ENCODE data around the gene FAM107B.
A peak's percentile ranks its signal among the peaks of the same experiment; 100 is the strongest.
"Not testable (repeated sequence)": the region's sequence is repeated elsewhere in the genome, so short reads cannot be mapped to it uniquely, and the experiment has no call there.

The FAM107B gene

DNA sequence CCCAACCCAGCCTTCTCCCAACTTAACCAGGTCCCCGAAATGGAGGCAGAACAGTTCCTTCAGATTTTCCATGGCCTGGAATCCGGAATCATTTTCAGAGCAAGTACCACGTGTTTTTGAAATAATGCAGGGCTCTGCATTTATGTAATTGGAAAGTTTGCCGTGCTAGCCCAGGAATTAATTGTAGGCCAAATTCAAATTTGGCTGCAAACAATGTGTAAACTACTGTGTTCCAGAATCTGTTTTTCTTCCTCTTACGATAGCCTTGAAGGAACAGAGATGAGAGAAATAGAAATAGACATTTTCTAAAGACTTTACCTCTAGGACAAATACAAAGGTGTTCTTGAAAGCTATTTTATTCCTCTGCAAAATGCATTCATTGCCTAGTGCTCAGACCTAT, 77.4 kb downstream of the FAM107B start:
- Histone ChIP-seq H3K4me1 (ENCODE audit: control insufficient read depth in 1 of 2, insufficient read depth in 2 of 2, low read length in 2 of 2) (peaks cover 3 to 6% of the 10 kb centered on the region in 2 donors), H3K27ac (ENCODE audit: low read depth, low read length) (no peak overlapping the region), H3K4me3 (ENCODE audit: low read depth in 1 of 2, low read length in 2 of 2) (no peak overlapping the region), H3K9me3 (ENCODE audit: control insufficient read depth in 1 of 2, low read length in 2 of 2) (no peaks in the 10 kb centered on the region), H3K27me3 (ENCODE audit: control insufficient read depth in 1 of 2, insufficient read depth in 2 of 2, low read length in 2 of 2) (no peaks in the 10 kb centered on the region), H3K9ac (ENCODE audit: low read depth in 1 of 2, low read length in 2 of 2) (no peak overlapping the region), H3K36me3 (ENCODE audit: control insufficient read depth in 1 of 2, insufficient read depth in 2 of 2, low read length in 2 of 2) (no peaks in the 10 kb centered on the region)

DNA sequence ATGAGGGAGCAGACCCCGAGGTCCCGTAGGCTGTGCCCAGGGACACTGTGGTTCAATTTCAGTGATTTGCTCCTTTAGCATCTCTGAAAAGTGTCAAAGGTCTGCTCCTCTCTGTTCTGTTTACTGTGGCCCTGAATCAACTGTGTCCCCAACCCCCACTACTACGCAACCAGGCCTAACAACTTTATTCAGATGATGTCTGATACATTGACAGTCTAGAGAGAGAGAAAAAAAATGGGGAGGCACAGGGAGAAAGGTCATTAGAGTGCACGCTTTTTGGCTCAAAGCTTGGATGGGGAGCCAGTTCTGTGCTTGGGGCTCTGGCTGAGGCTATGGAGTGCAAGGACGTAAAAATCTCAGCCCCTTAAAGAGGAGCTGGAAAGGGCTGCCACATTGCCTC, 77.9 kb downstream of the FAM107B start:
- peaks cover 7 to 11% of the 10 kb centered on the region in 2 donors for H3K4me1 ChIP-seq (ENCODE audit: control insufficient read depth in 1 of 2, insufficient read depth in 2 of 2, low read length in 2 of 2)
- no peak overlapping the region for H3K4me3 ChIP-seq (ENCODE audit: low read depth in 1 of 2, low read length in 2 of 2)
- no peaks in the 10 kb centered on the region for H3K9me3 ChIP-seq (ENCODE audit: control insufficient read depth in 1 of 2, low read length in 2 of 2)
- H3K27me3 ChIP-seq (ENCODE audit: control insufficient read depth in 1 of 2, insufficient read depth in 2 of 2, low read length in 2 of 2), result no peaks in the 10 kb centered on the region
- no peak overlapping the region for H3K27ac ChIP-seq (ENCODE audit: low read depth, low read length)
- H3K36me3 ChIP-seq (ENCODE audit: control insufficient read depth in 1 of 2, insufficient read depth in 2 of 2, low read length in 2 of 2), result no peaks in the 10 kb centered on the region
- H3K9ac ChIP-seq (ENCODE audit: low read depth in 1 of 2, low read length in 2 of 2), result no peak overlapping the region

- no peak overlapping the region for H3K4me3 ChIP-seq (ENCODE audit: low read depth in 1 of 2, low read length in 2 of 2)
- H3K27ac ChIP-seq (ENCODE audit: low read depth, low read length), result no peak overlapping the region
- peaks cover 11 to 13% of the 10 kb centered on the region in 2 donors for H3K4me1 ChIP-seq (ENCODE audit: control insufficient read depth in 1 of 2, insufficient read depth in 2 of 2, low read length in 2 of 2)
- H3K27me3 ChIP-seq (ENCODE audit: control insufficient read depth in 1 of 2, insufficient read depth in 2 of 2, low read length in 2 of 2), result no peaks in the 10 kb centered on the region
- H3K9me3 ChIP-seq (ENCODE audit: control insufficient read depth in 1 of 2, low read length in 2 of 2), result no peaks in the 10 kb centered on the region
- H3K9ac ChIP-seq (ENCODE audit: low read depth in 1 of 2, low read length in 2 of 2), result no peak overlapping the region
- no peaks in the 10 kb centered on the region for H3K36me3 ChIP-seq (ENCODE audit: control insufficient read depth in 1 of 2, insufficient read depth in 2 of 2, low read length in 2 of 2)
Measured at GRCh38 chr10:14695847-14696480, 78.7 kb downstream of the FAM107B start.

GRCh38 chr10:14693891-14694290, 80.8 kb downstream of the FAM107B start:
- H3K27ac ChIP-seq (ENCODE audit: low read depth, low read length), result no peak overlapping the region
- H3K27me3 ChIP-seq (ENCODE audit: control insufficient read depth in 1 of 2, insufficient read depth in 2 of 2, low read length in 2 of 2), result no peaks in the 10 kb centered on the region
- no peaks in the 10 kb centered on the region for H3K36me3 ChIP-seq (ENCODE audit: control insufficient read depth in 1 of 2, insufficient read depth in 2 of 2, low read length in 2 of 2)
- H3K9ac ChIP-seq (ENCODE audit: low read depth in 1 of 2, low read length in 2 of 2), result no peak overlapping the region
- no peak overlapping the region for H3K4me3 ChIP-seq (ENCODE audit: low read depth in 1 of 2, low read length in 2 of 2)
- no peaks in the 10 kb centered on the region for H3K9me3 ChIP-seq (ENCODE audit: control insufficient read depth in 1 of 2, low read length in 2 of 2)
- peaks cover 12 to 13% of the 10 kb centered on the region in 2 donors for H3K4me1 ChIP-seq (ENCODE audit: control insufficient read depth in 1 of 2, insufficient read depth in 2 of 2, low read length in 2 of 2)

GRCh38 chr10:14692344-14693076, 82.2 kb downstream of the FAM107B start:
- H3K27ac ChIP-seq (ENCODE audit: low read depth, low read length), result no peak overlapping the region
- H3K27me3 ChIP-seq (ENCODE audit: control insufficient read depth in 1 of 2, insufficient read depth in 2 of 2, low read length in 2 of 2), result no peaks in the 10 kb centered on the region
- H3K36me3 ChIP-seq (ENCODE audit: control insufficient read depth in 1 of 2, insufficient read depth in 2 of 2, low read length in 2 of 2), result no peaks in the 10 kb centered on the region
- H3K4me3 ChIP-seq (ENCODE audit: low read depth in 1 of 2, low read length in 2 of 2), result peak overlapping the region; percentile 7 to 8
- no peaks in the 10 kb centered on the region for H3K9me3 ChIP-seq (ENCODE audit: control insufficient read depth in 1 of 2, low read length in 2 of 2)
- no peak overlapping the region for H3K9ac ChIP-seq (ENCODE audit: low read depth in 1 of 2, low read length in 2 of 2)
- H3K4me1 ChIP-seq (ENCODE audit: control insufficient read depth in 1 of 2, insufficient read depth in 2 of 2, low read length in 2 of 2), result peaks cover 12 to 13% of the 10 kb centered on the region in 2 donors

- Histone ChIP-seq H3K27ac (ENCODE audit: low read depth, low read length) (no peak overlapping the region), H3K4me3 (ENCODE audit: low read depth in 1 of 2, low read length in 2 of 2) (no peak overlapping the region), H3K27me3 (ENCODE audit: control insufficient read depth in 1 of 2, insufficient read depth in 2 of 2, low read length in 2 of 2) (no peaks in the 10 kb centered on the region), H3K9me3 (ENCODE audit: control insufficient read depth in 1 of 2, low read length in 2 of 2) (no peaks in the 10 kb centered on the region), H3K4me1 (ENCODE audit: control insufficient read depth in 1 of 2, insufficient read depth in 2 of 2, low read length in 2 of 2) (peaks cover 12 to 13% of the 10 kb centered on the region in 2 donors), H3K9ac (ENCODE audit: low read depth in 1 of 2, low read length in 2 of 2) (no peak overlapping the region), H3K36me3 (ENCODE audit: control insufficient read depth in 1 of 2, insufficient read depth in 2 of 2, low read length in 2 of 2) (no peaks in the 10 kb centered on the region)
Measured at GRCh38 chr10:14691359-14691758, 83.3 kb downstream of the FAM107B start.

DNA sequence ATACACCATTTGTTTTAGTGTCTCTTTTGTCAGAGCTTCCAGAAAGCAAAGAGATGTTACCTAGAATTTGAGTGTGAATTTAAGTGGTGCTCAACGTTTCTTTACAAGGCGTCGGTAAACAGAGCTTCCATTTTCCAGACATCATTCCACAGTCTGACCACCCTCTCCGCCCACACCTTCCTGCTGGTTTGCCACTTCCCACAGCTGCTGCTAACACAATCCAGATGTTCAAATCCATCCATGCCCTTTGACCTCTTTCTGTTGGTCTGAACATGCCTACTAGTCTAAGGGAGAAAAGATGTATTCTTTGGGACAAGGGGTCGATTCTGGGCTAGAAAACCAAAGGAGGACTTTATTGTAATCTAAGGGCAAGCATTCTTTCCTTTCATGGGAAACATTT, 86.1 kb downstream of the FAM107B start:
- no peak overlapping the region for H3K27ac ChIP-seq (ENCODE audit: low read depth, low read length)

GRCh38 chr10:14688189-14688588, 86.5 kb downstream of the FAM107B start:
- not testable (repeated sequence) for H3K9me3 ChIP-seq (ENCODE audit: control insufficient read depth in 1 of 2, low read length in 2 of 2); H3K27me3 ChIP-seq (ENCODE audit: control insufficient read depth in 1 of 2, insufficient read depth in 2 of 2, low read length in 2 of 2); H3K9ac ChIP-seq (ENCODE audit: low read depth in 1 of 2, low read length in 2 of 2); H3K27ac ChIP-seq (ENCODE audit: low read depth, low read length); H3K4me3 ChIP-seq (ENCODE audit: low read depth in 1 of 2, low read length in 2 of 2); H3K36me3 ChIP-seq (ENCODE audit: control insufficient read depth in 1 of 2, insufficient read depth in 2 of 2, low read length in 2 of 2)
- peaks cover 12 to 13% of the 10 kb centered on the region in 2 donors for H3K4me1 ChIP-seq (ENCODE audit: control insufficient read depth in 1 of 2, insufficient read depth in 2 of 2, low read length in 2 of 2)

More for the DNA sequence above, 86.1 kb downstream of the FAM107B start:
- no peaks in the 10 kb centered on the region for H3K27me3 ChIP-seq (ENCODE audit: control insufficient read depth in 1 of 2, insufficient read depth in 2 of 2, low read length in 2 of 2)
- no peak overlapping the region for H3K4me3 ChIP-seq (ENCODE audit: low read depth in 1 of 2, low read length in 2 of 2)
- H3K4me1 ChIP-seq (ENCODE audit: control insufficient read depth in 1 of 2, insufficient read depth in 2 of 2, low read length in 2 of 2), result peaks cover 12 to 13% of the 10 kb centered on the region in 2 donors
- no peaks in the 10 kb centered on the region for H3K36me3 ChIP-seq (ENCODE audit: control insufficient read depth in 1 of 2, insufficient read depth in 2 of 2, low read length in 2 of 2)
- peaks cover 0 to 3% of the 10 kb centered on the region in 2 donors for H3K9me3 ChIP-seq (ENCODE audit: control insufficient read depth in 1 of 2, low read length in 2 of 2)
- H3K9ac ChIP-seq (ENCODE audit: low read depth in 1 of 2, low read length in 2 of 2), result no peak overlapping the region

DNA sequence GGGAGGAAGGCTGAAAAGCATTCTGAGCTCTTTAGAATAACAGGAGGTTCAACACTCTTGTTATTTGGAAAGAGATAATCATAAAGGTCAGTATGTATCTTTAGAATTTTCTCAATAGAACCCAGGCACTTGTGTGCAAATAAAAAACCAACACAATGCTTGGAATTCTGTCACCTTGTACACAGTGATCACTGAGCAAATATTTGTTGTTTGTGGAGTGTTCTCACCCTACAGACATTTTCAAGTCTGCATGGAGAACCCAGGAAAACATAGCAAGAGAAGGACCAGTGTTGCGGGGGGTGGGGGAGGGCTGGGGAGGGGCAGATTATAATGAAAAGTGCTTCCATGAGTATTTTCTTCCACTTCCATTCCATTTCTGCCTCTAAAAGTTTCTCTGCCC, 87.4 kb downstream of the FAM107B start:
- H3K27ac ChIP-seq (ENCODE audit: low read depth, low read length), result no peak overlapping the region
- H3K36me3 ChIP-seq (ENCODE audit: control insufficient read depth in 1 of 2, insufficient read depth in 2 of 2, low read length in 2 of 2), result no peaks in the 10 kb centered on the region
- H3K9me3 ChIP-seq (ENCODE audit: control insufficient read depth in 1 of 2, low read length in 2 of 2), result peaks cover 0 to 3% of the 10 kb centered on the region in 2 donors
- peaks cover 7 to 10% of the 10 kb centered on the region in 2 donors for H3K4me1 ChIP-seq (ENCODE audit: control insufficient read depth in 1 of 2, insufficient read depth in 2 of 2, low read length in 2 of 2)
- H3K9ac ChIP-seq (ENCODE audit: low read depth in 1 of 2, low read length in 2 of 2), result no peak overlapping the region
- no peaks in the 10 kb centered on the region for H3K27me3 ChIP-seq (ENCODE audit: control insufficient read depth in 1 of 2, insufficient read depth in 2 of 2, low read length in 2 of 2)
- H3K4me3 ChIP-seq (ENCODE audit: low read depth in 1 of 2, low read length in 2 of 2), result no peak overlapping the region

- no peak overlapping the region for H3K4me3 ChIP-seq (ENCODE audit: low read depth in 1 of 2, low read length in 2 of 2)
- no peak overlapping the region for H3K9ac ChIP-seq (ENCODE audit: low read depth in 1 of 2, low read length in 2 of 2)
- H3K27ac ChIP-seq (ENCODE audit: low read depth, low read length), result no peak overlapping the region
- H3K27me3 ChIP-seq (ENCODE audit: control insufficient read depth in 1 of 2, insufficient read depth in 2 of 2, low read length in 2 of 2), result no peaks in the 10 kb centered on the region
- H3K9me3 ChIP-seq (ENCODE audit: control insufficient read depth in 1 of 2, low read length in 2 of 2), result peaks cover 0 to 3% of the 10 kb centered on the region in 2 donors
- no peaks in the 10 kb centered on the region for H3K36me3 ChIP-seq (ENCODE audit: control insufficient read depth in 1 of 2, insufficient read depth in 2 of 2, low read length in 2 of 2)
- peaks cover 0 to 4% of the 10 kb centered on the region in 2 donors for H3K4me1 ChIP-seq (ENCODE audit: control insufficient read depth in 1 of 2, insufficient read depth in 2 of 2, low read length in 2 of 2)
Measured at GRCh38 chr10:14686356-14686755, 88.3 kb downstream of the FAM107B start.

Data from duodenal mucosa (tissue), 2 donors.